Activated effector memory CD4-positive, alpha-beta T cell treated with anti-CD3 and anti-CD28 coated beads, Interleukin-2, amount 50 U/mL, for 16 hours (primary cell): Measurements from ENCODE around the gene STING1.
"Not testable (repeated sequence)": the region's sequence is repeated elsewhere in the genome, so short reads cannot be mapped to it uniquely, and the experiment has no call there.

Experiments
- DNase-seq: peaks from one replicate; pipeline ENCODE4 v3.0.0-alpha.2; 2020

Gene STING1

GRCh38 chr5:139501381-139501780 lies 18.8 kb upstream of the STING1 start:
- no peak for DNase-seq

GRCh38 chr5:139495638-139496435 lies 13.3 kb upstream of the STING1 start:
- no peak for DNase-seq

- no peak for DNase-seq
Measured at GRCh38 chr5:139494832-139495231, 12.3 kb upstream of the STING1 start.

GRCh38 chr5:139494256-139494655 lies 11.7 kb upstream of the STING1 start:
- no peak for DNase-seq

- DNase-seq: no peak
Measured at GRCh38 chr5:139492700-139493192, 10.2 kb upstream of the STING1 start.

- DNase-seq: no peak
Measured at GRCh38 chr5:139488260-139488659, 5.7 kb upstream of the STING1 start.

GRCh38 chr5:139486201-139486600 lies 3.6 kb upstream of the STING1 start:
- DNase-seq: no peak

- not testable (repeated sequence) for DNase-seq
Measured at GRCh38 chr5:139482890-139483208, 291 bp upstream of the STING1 start.

GRCh38 chr5:139481580-139482049 lies 943 bp downstream of the STING1 start:
- no peak for DNase-seq

- DNase-seq: peak; percentile 78
Measured at GRCh38 chr5:139481122-139481533, 1.4 kb downstream of the STING1 start.

- not testable (repeated sequence) for DNase-seq
Measured at GRCh38 chr5:139479729-139480128, 2.8 kb downstream of the STING1 start.

- not testable (repeated sequence) for DNase-seq
Measured at GRCh38 chr5:139478657-139479423, 3.7 kb downstream of the STING1 start.

- no peak for DNase-seq
Measured at GRCh38 chr5:139475865-139476617, 6.5 kb downstream of the STING1 start.

GRCh38 chr5:139474890-139475791 lies 7.4 kb downstream of the STING1 start:
- no peak for DNase-seq

GRCh38 chr5:139473565-139473964 lies 9.0 kb downstream of the STING1 start:
- no peak for DNase-seq

- DNase-seq: no peak
Measured at GRCh38 chr5:139473105-139473504, 9.5 kb downstream of the STING1 start.

- DNase-seq: no peak
Measured at GRCh38 chr5:139472386-139473030, 10.1 kb downstream of the STING1 start.

- peak; percentile 79 for DNase-seq
Measured at GRCh38 chr5:139470821-139471300, 11.7 kb downstream of the STING1 start, which contains the start of gene SMIM33. TSS of gene SMIM33 (plus strand) at chr5:139471004. CDS start at chr5:139471122, 118 bp downstream.

- DNase-seq: no peak
Measured at GRCh38 chr5:139468421-139468931, 14.1 kb downstream of the STING1 start.

GRCh38 chr5:139462586-139463276 lies 19.8 kb downstream of the STING1 start, which contains the start of gene ECSCR:
TSS of gene ECSCR (minus strand) at chr5:139462743. CDS start at chr5:139462670, 73 bp downstream.
- no peak for DNase-seq
